K562 (cell line): Measurements from ENCODE around the gene EME2. TPM values are rescaled to one million over a fixed set of nuclear protein-coding genes. Genes with fewer than 3 reads are reported as not detected.

Experiments used
- CAMTA2 ChIP-seq: fragments of 250-450 bp; sonication (Bioruptor Pico); conservative IDR thresholded peaks from 2 replicates; pipeline ENCODE4 v1.5.1; 2022
- E2F3 ChIP-seq: fragments of 250-450 bp; sonication (Bioruptor Pico); IDR thresholded peaks from 2 replicates; pipeline ENCODE4 v1.4.0; 2020; ENCODE audit warnings: mild to moderate bottlenecking
- FIP1L1 ChIP-seq: fragments of 200-400 bp; formaldehyde crosslinking; IDR thresholded peaks from 2 replicates; pipeline ENCODE4 v1.6.1; 2018; ENCODE audit warnings: mild to moderate bottlenecking, low read depth, low read length; ENCODE audit not compliant: poor library complexity, severe bottlenecking
- MTA2 ChIP-seq: fragments of 450-650 bp; IDR thresholded peaks from 2 replicates; pipeline ENCODE4 v1.6.1; 2016; ENCODE audit warnings: low read depth
- POLR2A ChIP-seq: fragments of 450-650 bp; conservative IDR thresholded peaks from 2 replicates; pipeline ENCODE4 v1.6.1; 2016
- SIX5 ChIP-seq, 2 experiments: IDR thresholded peaks; 2 replicates each; pipeline ENCODE4 v1.6.1; 2011; ENCODE audit warnings: low read length in 2 of 2, borderline replicate concordance in 1 of 2, low read depth in 1 of 2, mild to moderate bottlenecking in 1 of 2, moderate library complexity in 1 of 2; ENCODE audit not compliant: insufficient read depth in 1 of 2
- TAF7 ChIP-seq: fragments of 450-650 bp; IDR thresholded peaks from 2 replicates; pipeline ENCODE4 v1.6.1; 2016; ENCODE audit warnings: missing genetic modification characterization, missing compliant biosample characterization
- THAP12 ChIP-seq: fragments of 250-450 bp; sonication (Bioruptor Pico); IDR thresholded peaks from 2 replicates; pipeline ENCODE4 v1.9.0; 2021; ENCODE audit warnings: mild to moderate bottlenecking, inconsistent platforms
- TOE1 ChIP-seq, 2 experiments: fragments of 450-650 bp in 1 of 2; sonication (generic) in 1 of 2; formaldehyde crosslinking in 1 of 2; IDR thresholded peaks; 2 replicates each; pipeline versions ENCODE4 v1.7.1 to v1.8.0; 2016 to 2022; ENCODE audit warnings: borderline replicate concordance in 2 of 2, mild to moderate bottlenecking in 2 of 2, antibody characterized with exemption in 1 of 2, inconsistent platforms in 1 of 2, low read depth in 1 of 2, missing genetic modification reagents in 1 of 2, moderate library complexity in 1 of 2
- ZFP1 ChIP-seq: fragments of 450-650 bp; formaldehyde crosslinking; IDR thresholded peaks from 2 replicates; pipeline ENCODE4 v1.4.0; 2020; ENCODE audit warnings: mild to moderate bottlenecking, mixed read lengths
- ZFP30 ChIP-seq: fragments of 250-450 bp; sonication (Bioruptor Pico); IDR thresholded peaks from 2 replicates; pipeline ENCODE4 v1.8.0; 2022; ENCODE audit warnings: moderate library complexity, mild to moderate bottlenecking, inconsistent platforms, borderline replicate concordance
- polyA plus RNA-seq, 8 experiments: library from polyadenylated mRNA; depleted of rRNA in 4 of 8; stranded (reverse) in 5 of 8; unstranded in 3 of 8; fragments of >200 nt; fragmentation: Nextera tagmentation in 2 of 8; fragmentation: Illumina TruSeq in 1 of 8; extraction: Ambion mirVana in 2 of 8; extraction: Trizol in 1 of 8; gene quantifications; 2 replicates each; pipeline versions ENCODE4 v1.2.1 to v1.2.3, GENCODE V29; 2011 to 2014; ENCODE audit warnings: inconsistent platforms in 1 of 8, missing spikeins in 1 of 8
- total RNA-seq, 7 experiments: library from RNA; depleted of rRNA in 6 of 7; stranded (reverse); fragments of >200 nt in 6 of 7; fragmentation: Illumina TruSeq in 2 of 7; extraction: Trizol in 2 of 7; gene quantifications; 2 replicates each; pipeline versions ENCODE4 v1.2.1 to v1.2.3, GENCODE V29; 2011 to 2021; ENCODE audit warnings: low replicate concordance in 1 of 7
- TF ChIP-seq, protein P1 (sequence below), 2 experiments: fragments of 450-650 bp; IDR thresholded peaks; 2 replicates each; pipeline ENCODE4 v1.6.1; 2016; ENCODE audit warnings: mild to moderate bottlenecking in 2 of 2, borderline replicate concordance in 1 of 2, low read depth in 1 of 2, moderate library complexity in 1 of 2
- TF ChIP-seq, protein P2 (sequence below): fragments of 450-650 bp; IDR thresholded peaks from 2 replicates; pipeline ENCODE4 v1.6.1; 2016; ENCODE audit warnings: borderline replicate concordance

EME2 gene
- total and polyA plus RNA-seq, 9 of the 15 experiments (the other 6 are each of a cell fraction or from before 2014, with no cell fraction given): 0.35 to 19.9 (median 3.5) TPM

GRCh38 chr16:1770328-1771187, 2.1 kb upstream of the EME2 start (continued):
- TF ChIP-seq, protein P1, sequence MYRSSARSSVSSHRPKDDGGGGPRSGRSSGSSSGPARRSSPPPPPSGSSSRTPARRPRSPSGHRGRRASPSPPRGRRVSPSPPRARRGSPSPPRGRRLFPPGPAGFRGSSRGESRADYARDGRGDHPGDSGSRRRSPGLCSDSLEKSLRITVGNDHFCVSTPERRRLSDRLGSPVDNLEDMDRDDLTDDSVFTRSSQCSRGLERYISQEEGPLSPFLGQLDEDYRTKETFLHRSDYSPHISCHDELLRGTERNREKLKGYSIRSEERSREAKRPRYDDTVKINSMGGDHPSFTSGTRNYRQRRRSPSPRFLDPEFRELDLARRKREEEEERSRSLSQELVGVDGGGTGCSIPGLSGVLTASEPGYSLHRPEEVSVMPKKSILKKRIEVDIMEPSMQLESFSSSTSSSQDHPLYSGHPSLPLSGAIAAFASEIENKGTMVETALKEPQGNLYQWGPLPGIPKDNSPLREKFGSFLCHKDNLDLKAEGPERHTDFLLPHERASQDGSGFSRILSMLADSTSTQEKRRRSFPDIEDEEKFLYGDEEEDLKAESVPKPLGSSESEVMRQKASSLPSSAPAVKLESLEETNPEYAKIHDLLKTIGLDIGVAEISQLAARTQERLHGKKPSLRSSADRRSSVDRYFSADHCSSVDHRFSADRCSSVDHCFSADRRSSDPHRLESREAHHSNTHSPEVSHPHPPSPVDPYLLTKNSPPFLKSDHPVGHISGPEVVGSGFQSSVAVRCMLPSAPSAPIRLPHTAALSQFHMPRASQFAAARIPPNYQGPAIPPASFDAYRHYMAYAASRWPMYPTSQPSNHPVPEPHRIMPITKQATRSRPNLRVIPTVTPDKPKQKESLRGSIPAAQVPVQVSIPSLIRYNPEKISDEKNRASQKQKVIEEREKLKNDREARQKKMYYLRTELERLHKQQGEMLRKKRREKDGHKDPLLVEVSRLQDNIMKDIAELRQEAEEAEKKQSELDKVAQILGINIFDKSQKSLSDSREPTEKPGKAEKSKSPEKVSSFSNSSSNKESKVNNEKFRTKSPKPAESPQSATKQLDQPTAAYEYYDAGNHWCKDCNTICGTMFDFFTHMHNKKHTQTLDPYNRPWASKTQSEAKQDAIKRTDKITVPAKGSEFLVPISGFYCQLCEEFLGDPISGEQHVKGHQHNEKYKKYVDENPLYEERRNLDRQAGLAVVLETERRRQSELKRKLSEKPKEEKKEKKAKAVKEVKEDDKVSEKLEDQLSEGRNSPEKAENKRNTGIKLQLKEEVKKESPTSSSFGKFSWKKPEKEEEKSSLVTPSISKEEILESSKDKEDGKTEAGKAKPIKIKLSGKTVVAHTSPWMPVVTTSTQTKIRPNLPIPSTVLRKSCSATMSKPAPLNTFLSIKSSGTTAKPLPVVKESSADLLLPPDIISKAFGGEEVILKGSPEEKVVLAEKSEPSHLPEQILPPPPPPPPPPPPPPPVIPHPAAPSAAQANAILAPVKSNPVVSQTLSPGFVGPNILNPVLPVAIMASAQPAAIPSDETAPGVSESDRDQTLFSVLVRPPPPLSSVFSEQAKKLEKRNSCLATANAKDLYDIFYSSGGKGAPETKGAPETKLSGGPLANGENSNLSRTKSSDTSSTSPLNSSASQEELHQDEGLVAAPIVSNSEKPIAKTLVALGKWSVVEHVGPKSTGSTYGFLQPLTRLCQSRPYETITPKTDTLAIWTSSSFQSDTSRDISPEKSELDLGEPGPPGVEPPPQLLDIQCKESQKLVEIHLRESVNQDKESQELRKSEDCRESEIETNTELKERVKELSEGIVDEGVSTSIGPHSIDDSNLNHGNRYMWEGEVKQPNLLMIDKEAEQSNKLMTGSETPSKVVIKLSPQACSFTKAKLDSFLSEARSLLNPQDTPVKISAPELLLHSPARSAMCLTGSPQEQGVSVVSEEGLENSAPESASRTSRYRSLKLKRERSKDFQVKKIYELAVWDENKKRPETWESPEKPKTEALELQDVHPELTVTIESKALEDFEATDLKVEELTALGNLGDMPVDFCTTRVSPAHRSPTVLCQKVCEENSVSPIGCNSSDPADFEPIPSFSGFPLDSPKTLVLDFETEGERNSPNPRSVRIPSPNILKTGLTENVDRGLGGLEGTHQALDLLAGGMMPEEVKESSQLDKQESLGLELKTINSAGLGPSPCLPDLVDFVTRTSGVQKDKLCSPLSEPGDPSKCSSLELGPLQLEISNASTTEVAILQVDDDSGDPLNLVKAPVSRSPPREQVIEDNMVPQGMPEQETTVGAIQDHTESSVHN (IDR thresholded peaks at IDR 0.05; ENCODE audit: borderline replicate concordance in 1 of 2, low read depth in 1 of 2): no peak
- no peak for TF ChIP-seq MTA2
- no peak for TF ChIP-seq TAF7 (tag)
- 0 out of 2 replicates have a peak, but pooled peaks have one; percentile 5 for TF ChIP-seq THAP12
- TF ChIP-seq, protein P2, sequence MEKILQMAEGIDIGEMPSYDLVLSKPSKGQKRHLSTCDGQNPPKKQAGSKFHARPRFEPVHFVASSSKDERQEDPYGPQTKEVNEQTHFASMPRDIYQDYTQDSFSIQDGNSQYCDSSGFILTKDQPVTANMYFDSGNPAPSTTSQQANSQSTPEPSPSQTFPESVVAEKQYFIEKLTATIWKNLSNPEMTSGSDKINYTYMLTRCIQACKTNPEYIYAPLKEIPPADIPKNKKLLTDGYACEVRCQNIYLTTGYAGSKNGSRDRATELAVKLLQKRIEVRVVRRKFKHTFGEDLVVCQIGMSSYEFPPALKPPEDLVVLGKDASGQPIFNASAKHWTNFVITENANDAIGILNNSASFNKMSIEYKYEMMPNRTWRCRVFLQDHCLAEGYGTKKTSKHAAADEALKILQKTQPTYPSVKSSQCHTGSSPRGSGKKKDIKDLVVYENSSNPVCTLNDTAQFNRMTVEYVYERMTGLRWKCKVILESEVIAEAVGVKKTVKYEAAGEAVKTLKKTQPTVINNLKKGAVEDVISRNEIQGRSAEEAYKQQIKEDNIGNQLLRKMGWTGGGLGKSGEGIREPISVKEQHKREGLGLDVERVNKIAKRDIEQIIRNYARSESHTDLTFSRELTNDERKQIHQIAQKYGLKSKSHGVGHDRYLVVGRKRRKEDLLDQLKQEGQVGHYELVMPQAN: no peak
- 0 out of 2 replicates have a peak, but pooled peaks have one; percentile 5 for TF ChIP-seq ZFP1
- TF ChIP-seq E2F3: no peak
- no peak for TF ChIP-seq SIX5 (IDR thresholded peaks at IDR 0.05; ENCODE audit: borderline replicate concordance in 1 of 2, insufficient read depth in 1 of 2, low read depth in 1 of 2, low read length in 2 of 2)
- TF ChIP-seq TOE1 (IDR thresholded peaks at IDR 0.05; ENCODE audit: borderline replicate concordance): peak; percentile 46; the same call in 1 of the 2 replicates
- TF ChIP-seq TOE1 (CRISPR knock-in tag; IDR thresholded peaks at IDR 0.05; ENCODE audit: borderline replicate concordance, low read depth): no peak
- peak; percentile 63 for TF ChIP-seq POLR2A
- peak; percentile 20 for TF ChIP-seq FIP1L1
- TF ChIP-seq ZFP30 (CRISPR knock-in tag): no peak
- TF ChIP-seq CAMTA2 (CRISPR knock-in tag): 0 out of 2 replicates have a peak, but pooled peaks have one; percentile 52
